Left forelimb (tissue), 1 donor: ENCODE measurements around the gene VWA5A.
"Not testable (repeated sequence)": the region's sequence is repeated elsewhere in the genome, so short reads cannot be mapped to it uniquely, and the experiment has no call there.

Experiments used
- DNase-seq: peaks from one replicate; pipeline ENCODE4 v3.0.0-alpha.2; 2018; ENCODE audit warnings: low spot score

The VWA5A gene

DNA sequence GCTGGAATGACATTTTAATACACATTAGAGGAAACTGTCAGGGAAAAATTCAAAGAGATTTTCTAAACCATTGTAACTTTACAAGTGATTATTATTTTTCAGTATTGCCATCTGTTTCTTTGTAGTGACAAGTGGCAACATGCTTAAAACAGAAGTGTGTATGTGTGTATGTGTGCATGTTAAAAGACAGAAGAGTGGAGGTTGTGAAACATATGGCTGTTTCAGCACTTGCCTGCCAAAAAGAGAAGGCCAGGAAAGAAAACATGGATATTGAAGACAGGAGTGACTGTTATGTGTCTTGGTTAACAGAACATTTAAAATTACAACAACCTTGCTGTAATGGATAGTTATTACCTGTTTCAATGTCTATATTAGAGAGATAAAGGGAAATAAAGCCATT, 24.3 kb upstream of the VWA5A start:
- DNase-seq = no peak

DNA sequence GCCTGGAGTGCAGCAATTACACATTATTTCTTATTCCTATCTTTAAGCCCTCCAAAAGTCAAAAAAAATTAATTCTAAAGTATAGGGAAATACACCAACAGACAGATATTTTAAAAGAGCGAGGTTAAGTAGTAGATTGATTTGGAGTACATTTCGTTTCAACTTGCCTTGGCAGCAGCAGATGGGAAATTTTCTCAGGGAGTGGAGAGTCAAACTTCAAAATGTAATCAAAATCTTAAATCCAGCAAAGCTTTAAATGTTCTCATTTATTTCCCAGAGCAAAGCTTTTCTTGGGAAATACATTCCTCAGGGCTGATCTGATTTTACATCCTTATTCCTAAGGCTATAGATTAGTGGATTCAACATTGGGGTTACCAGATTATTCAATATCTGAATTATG, 21.9 kb upstream of the VWA5A start:
- DNase-seq = no peak

DNA sequence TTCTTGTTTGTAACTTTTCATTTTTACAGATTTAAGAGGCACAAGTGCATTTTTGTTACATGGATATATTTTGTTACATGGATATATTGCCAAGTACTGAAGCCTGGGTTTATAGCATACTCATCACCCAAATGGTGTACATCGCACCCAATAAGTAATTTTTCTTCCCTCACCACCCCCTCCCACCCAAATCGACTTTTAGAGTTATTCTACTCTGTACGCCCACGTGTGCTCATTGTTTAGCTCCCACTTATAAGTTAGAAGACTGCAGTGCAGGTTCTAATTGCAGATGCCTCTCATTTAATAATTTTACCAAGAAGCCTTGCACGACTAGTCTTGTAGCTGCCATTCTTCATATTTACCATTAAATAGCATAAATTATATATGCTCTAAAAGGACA, 20.5 kb upstream of the VWA5A start:
- DNase-seq = no peak

DNA sequence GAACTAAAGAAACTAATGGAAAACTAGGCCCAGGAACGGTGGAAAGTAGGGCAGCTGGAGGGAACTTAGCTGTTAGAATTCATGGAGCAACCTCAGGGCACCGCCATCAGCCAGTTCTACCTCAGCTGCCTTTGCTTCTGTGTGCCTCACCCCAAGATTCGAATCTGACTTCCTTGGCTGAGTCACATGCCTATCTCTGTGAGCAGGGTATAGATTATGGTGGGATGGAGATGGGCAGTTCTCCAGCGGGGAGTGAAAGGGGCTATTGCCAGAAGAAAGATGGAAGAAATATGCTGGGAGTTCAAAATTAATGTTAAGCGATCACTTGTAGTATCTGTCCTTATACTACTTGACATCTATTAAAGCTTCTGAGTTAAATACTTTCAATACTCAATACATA, 18.9 kb upstream of the VWA5A start:
- no peak for DNase-seq

DNA sequence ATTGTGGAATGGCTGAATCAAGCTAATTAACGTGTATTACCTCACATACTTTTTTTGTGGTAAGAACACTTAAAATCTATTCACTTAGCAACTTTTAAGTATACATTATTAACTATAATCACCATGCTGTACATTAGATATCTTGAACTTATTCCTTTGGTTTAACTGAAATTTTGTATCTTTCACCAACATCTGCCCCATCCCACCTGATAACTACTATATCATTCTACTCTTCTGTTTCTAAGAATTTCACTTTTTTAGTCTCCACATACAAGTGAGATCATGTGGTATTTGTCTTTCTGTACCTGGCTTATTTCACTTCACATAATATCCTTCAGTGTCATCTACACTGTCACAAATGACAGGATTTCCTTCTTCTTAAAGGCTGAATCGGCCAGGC, 17.1 kb upstream of the VWA5A start:
- no peak for DNase-seq

DNA sequence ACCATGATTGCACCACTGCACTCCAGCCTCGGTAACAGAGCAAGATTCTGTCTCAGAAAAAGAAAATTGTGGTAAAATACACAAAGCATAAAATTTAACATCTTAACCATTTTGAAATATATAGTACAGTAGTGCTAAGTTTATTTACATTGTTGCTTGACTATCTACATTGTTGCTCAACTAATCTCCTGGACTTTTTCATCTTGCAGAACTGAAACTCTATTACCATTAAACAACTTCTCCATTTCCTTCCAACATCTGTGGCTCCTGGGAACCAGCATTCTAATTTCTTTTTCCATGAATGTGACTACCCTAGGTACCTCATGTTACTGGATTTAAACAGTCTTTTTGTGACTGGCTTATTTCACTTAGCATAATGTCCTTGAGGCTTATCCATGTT, 13.5 kb upstream of the VWA5A start:
- DNase-seq = no peak

DNA sequence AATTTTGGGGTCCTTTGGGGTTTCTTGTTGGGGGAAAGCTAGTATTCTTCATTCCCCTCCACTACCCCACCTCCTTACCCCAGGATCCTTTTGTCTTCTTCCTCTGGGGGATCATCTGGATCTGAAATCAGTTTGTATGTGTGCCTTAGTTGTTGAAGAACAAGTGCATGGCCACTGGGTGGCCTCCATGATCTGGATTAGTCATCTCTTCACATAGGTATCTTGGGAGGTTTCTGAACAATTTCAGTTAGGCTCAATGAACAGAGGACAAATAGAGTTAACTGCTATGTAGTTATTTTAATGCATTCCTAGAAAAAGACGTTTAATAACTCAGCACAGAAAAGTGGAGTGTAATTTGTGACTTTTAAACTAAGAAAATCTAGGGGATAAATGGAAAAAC, 7.1 kb upstream of the VWA5A start:
- DNase-seq = no peak

DNA sequence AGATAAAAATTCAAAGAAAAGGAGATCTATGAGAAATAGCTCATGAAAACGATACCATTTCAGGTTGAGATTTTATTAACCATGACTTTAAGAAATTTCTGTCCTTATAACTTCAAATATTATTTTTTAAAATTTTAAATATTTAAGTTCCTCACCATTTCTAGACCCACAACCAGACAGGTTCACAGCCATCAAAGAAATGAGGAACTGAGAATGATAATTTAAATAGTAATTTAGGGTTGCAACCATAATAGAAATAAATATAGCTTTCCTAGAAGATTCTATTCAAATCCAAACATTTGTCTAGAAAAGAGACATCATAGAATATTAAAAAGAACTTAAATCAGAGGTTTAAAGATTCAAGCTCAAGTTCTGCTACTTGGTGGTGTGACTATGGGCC, 5.9 kb upstream of the VWA5A start:
- DNase-seq = no peak

DNA sequence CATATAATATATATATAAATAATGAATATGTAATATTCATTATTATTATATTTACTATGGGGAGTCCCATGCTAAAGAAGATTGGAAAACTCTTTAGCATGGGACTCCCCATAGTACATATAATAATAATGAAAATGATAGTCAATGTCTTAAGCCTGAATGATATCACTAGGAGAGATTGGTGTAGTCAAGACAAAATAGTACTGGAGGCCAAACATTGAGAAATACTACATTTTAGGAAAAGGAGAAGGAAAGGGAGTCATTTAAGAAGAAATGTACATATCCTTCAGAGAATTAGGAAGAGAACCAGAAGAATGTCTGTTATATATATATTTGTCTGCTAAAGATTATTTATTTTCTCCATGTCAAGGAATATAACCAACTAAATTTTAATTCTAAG, 5.0 kb upstream of the VWA5A start:
- no peak for DNase-seq

DNA sequence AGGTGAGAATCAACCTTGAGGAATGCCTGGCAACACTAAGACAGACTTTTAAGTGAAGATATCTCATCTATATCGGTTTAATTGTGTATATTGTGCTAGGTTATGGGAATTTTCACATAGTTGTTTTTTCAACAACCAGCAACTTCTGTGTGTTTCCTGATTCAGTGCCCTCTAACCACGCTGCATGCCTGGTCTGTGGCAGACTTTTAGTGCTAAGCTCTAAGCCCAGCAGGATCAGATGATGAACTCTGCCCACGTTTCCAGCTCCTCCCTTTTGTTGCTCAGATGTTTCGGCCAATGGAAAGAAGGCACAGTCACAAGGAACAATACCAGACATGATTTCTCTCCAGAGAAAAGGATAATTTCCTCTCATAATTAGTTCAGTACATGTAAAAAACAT, 1.4 kb upstream of the VWA5A start:
- DNase-seq = no peak

DNA sequence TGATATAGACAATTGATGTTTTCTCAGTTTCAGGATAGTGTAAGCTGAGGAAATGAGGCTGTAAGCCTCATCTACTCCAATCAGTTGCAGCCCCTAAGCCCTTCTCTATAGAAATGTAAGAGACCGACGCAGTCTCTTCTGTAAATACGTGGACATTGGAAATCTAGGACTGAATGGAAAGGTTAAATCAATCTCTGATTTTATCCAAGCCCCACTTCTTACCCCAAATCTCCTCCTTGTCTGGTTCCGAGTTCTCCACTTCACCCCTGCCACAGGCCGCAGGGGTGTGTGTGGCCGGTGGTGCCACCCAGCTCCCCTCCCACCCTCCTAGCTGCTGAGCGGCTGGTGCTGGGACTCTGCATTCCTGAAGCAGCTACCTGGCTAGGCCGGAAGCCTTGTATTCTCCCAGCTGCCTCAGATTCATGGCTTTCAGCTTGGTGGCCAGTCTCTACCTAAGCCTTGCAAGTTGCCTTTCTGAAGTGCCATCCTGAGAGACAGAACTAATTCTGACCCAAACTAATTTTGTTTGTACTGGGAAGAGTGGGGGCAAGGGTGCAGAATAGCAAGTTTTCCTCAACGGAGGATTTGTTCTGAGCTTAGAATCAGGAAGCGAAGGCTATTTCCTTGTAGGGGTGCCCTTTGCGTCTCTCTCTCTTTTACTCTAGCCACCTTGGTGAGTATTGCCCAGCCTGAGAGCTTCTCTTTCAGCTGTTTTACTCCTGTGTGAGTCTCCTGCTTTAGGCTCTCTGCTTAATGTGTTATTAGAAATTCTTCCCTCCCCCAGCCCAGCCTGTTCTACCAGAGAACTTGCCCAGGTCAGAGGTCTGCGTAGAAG, 749 bp downstream of the VWA5A start:
- no peak for DNase-seq

DNA sequence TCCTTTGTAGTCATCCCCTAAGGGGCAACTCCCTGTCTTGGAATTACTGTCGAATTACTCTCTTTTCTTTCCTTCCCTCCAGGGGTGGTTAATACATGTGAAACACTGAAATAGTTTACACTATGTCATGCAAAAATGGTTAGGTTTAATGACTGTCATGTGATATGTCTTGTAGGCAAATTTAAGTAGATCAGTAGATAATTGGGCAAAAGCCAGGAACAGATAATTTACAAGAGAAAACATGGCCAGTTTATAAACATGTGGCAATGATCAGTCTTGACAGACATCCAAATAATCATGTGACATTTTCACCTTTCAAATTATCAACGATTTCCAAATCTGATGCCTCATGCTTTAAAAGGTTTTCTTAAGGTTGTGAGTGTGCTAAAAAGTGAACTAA, 3.9 kb downstream of the VWA5A start:
- no peak for DNase-seq

DNA sequence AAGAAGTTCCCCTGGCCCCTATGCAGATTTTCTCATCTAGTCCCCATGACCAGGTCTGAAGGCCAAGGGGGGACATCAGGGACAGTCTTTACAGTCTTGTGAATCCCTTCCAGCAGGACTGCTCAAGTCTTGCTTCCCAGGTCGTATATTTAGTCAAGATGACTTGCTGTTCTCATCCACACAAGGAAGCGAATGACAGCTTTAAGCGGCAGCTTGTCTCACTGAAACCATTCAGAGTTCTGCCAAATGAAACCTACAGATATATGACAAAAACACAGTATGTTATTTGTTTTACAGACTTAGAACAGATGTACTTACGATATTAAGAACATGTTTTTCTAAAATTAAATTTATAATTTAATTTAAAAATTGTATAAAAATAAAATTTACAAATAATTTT, 5.6 kb downstream of the VWA5A start:
- no peak for DNase-seq

DNA sequence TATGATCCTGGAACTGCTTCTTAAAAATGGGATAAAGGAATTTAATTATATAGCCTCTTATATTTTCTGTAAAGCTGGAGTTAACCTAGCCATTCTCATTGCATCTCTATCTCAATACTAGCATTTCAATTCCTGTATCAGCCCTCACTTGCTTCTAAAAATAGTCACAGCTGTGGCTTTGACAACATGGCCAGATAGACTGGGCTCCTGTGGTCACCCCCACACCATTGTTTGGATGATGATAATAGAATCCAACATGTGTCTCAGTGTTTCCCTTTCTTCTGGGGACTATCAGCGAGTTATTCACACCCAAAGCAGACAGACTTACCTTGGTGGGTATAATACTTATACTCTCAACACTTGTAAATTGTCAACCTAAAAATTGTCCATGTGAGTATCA, 6.9 kb downstream of the VWA5A start:
- DNase-seq = no peak

DNA sequence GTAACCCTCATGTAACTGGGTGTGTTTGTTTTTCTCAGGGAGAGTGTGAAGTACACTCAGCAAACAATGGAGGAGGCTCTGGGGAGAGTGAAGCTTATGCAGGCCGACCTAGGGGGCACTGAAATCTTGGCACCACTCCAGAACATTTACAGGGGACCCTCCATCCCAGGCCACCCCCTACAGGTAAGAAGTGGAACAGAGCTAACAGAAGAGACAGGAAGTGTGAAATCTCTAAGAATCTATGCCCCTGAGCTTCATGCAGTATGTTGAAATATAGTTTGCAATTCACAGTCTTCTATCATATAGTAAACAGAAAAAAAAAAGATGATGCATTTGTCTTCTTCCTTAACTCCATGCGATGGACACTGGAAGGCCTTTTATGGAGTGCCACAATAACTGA, 8.4 kb downstream of the VWA5A start:
- DNase-seq = no peak

DNA sequence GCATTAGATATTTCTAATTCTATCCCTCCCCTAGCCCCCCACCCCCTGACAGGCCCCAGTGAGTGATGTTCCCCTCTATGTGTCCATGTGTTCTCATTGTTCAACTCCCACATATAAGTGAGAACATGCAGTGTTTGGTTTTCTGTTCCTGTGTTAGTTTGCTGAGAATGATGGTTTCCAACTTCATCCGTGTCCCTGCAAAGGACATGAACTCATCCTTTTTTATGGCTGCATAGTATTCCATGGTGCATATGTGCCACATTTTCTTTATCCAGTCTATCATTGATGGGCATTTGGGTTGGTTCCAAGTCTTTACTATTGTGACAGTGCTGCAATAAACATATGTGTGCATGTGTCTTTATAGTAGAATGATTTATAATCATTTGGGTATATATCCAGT, 11.9 kb downstream of the VWA5A start:
- not testable (repeated sequence) for DNase-seq

DNA sequence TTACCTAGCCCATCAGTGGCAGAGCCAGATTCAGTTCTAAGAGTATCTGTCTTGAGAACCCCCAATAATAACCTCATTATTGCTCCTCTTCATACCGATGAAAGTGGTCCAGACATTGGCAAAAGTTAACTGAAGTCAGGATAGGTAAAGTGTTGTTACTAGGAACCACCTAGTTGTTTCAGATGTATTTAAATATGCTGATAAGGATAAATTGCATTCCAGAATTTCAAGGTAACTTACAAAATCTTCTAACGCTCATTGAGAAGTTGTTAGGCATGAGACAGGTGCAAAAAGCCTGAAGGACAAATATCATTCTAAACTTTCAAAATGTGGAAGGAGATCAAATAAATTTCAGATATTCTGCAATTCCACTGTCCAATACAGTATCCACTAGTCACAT, 27.8 kb downstream of the VWA5A start:
- no peak for DNase-seq

DNA sequence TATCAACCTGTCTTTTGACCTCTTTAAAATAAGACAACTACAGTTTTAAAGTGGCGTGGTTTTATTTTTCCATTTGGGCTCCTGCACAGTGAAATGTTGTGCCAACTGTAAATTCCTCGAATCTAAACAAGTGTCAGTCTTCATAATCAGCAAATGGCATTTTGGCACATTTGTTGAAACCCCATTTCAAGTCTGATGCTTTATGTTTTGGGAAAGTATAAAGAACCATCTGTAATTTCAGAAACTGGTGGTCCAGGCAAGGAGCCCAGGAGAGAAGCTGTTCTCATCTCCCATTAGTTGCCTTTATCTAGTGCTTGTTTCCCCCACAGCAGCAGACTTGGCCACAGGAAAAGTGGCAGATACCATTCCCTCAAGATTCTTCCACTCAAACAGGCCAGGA, 32.7 kb downstream of the VWA5A start:
- DNase-seq = no peak

DNA sequence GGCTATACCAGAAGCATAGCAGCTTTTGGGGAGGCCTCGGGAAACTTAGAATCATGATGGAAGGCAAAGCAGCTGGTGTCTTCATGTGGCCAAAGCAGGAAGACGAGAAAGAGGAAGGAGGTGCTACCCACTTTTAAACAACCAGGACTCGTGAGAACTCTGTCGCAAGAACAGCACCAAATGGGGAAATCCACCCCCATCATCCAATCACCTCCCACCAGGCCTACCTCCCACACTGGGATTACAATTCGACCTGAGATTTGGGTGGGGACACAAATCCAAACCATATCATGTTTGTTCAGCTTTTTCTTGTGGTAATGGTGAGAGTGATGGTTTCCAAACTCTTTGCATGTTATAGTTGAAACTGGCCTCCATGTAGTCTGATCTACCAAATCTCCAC, 35.4 kb downstream of the VWA5A start:
- DNase-seq = no peak

DNA sequence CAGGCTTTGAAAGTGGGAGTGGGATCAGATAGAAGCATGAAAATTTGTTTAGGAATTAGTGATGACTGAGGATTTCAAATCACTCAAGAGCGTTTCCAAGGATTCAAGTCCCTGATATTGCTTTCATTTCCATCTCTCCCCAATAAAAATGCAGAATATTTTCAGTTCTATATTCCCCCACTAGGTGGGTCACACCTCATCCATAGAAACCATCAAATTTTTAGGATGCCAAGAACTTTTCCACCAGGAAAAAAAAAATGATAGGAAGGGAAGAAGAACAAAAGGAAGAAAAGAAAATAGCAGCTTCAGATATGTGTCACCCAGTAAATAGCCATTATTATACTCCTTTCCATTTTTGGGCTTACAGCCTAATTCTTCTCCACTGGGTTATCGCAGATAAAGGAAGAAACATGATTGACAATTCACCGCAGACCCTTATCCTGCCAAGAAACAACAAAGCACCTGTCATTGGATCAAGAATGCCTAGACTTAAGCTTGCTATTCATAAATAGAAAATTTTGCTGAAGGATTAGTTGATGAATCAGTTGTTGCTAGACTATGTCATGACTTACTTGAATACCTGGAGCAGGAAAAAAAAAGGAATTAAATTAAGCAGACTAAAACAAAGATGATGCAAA, 37.6 kb downstream of the VWA5A start:
- no peak for DNase-seq

DNA sequence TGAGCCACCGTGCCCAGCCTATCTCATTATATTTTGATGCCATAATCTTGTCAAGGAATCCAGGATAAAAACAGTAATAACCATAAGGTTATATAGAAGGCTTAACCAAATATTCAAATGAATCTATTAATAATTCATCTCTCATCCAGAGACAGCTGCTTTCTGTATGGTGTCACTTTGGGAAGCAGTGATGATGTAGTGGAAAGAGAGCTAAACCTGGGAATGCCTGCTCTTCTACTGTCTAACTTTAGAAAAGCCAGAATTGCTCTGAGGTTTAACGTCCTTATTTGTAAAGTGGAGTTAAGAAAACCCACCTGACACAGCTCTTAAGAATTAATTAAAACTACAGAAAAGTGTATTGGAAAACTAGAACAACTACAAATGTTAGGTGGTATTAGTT, 38.6 kb downstream of the VWA5A start:
- no peak for DNase-seq

DNA sequence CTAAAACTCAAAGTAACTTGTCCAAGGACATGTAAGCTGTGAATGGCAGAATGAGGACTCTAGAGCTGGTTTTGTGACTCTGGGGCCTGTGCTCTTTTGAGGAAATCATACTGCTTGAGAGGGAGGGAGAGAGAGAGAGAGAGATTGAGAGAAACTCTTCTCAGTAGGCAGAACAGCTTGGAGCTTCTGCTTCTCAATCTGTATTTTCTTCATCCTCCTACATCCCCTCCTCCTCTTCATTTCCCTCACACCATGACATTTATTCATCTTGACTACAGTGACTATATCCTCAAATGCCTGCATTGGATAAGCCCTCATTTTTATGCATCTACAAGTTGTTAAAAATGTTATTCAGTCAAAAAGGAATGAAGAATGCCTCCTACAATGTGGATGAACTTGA, 44.2 kb downstream of the VWA5A start:
- DNase-seq = no peak

DNA sequence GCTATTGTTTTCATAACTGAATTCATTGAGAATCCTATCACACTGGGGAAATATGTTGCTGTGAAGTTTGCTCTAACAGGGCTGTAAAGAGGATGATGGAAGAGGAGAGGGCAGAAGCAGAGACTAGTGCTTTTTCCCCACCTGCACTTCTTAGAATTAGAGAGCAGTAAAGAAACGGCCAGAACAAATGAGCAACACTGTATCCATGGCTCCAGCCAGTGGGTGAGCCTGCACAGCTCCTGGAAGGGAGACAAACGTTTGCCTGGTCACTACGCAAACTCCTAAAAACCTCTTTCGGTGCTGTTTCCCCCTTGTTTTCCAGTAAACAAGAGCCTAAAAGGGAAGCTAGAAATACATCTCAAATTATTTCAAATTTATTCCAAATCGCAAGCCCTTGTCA, 45.7 kb downstream of the VWA5A start:
- no peak for DNase-seq

DNA sequence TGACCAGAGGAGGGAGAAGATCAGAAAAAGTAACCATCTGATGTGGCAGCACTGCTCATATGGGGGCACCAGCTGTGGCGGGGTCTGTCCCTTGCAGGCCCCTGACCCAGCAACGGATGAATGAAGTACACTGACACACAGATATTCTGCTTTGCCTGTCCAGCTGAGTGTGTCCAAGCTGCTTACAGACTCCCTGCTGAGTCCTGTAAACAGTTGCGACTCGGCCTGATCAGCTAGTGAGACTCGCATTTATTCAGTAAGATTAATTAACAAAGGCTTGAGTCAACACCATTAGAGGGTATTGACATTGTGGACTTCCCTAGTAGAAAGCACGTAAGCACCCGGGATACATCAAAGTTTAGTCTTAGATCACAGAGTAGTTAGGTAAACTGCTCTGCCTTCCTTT, 52.6 kb downstream of the VWA5A start:
- DNase-seq = no peak
